NT2/D1 (cell line): ENCODE data around the gene NFATC3.

ENCODE experiments used
- SUZ12 ChIP-seq: IDR thresholded peaks from 2 replicates; pipeline ENCODE4 v1.6.1; 2011; ENCODE audit not compliant: insufficient read length, insufficient read depth; ENCODE audit errors: extremely low read depth
- YY1 ChIP-seq: IDR thresholded peaks from 2 replicates; pipeline ENCODE4 v1.6.1; 2011; ENCODE audit not compliant: insufficient read length, insufficient read depth

DNA sequence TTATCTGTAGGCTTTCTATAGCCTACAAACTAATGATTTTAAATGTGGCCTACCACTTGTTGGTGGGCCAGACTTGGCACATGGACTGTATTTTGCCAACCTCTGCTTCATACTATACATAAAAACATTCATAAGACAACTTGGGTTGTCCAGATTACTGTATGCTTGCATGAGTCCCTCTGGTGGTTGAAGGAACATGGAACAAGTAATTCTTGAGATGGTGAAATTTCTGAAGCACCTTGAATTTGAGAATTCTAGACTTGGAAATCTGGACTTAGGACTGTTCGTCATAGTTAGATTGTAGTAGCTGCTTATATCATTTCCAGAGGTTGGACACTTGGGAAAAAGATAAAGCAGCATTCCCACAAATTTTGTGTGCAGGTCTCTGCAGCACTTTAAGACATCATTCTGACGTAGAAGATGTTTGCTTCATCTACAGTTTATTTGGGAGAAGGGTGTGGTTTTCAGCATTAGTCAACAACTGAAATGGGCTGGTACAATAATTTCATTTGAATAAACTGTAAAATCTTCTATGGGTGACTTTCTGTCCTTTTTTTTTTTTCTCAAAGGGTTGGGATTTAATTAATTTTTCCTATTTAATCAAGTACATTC is 31.2 kb downstream of the NFATC3 start:
- TF ChIP-seq SUZ12: no peak
- no peak for TF ChIP-seq YY1
